ENCODE results near the gene RAP1GAP2. TPM values are rescaled to one million over a fixed set of nuclear protein-coding genes. Genes with fewer than 3 reads are reported as not detected.

RAP1GAP2 gene
- total and polyA plus RNA-seq, 9 donors, result 1.2 to 3.5 (median 2.0) TPM

- no peak for DNase-seq
- Histone ChIP-seq H3K9me3 (replicated peaks; ENCODE audit: control insufficient read depth, low read depth, low read length) (peaks cover 2% of the 10 kb centered on the region), H3K36me3 (ENCODE audit: control insufficient read depth, insufficient read depth, low read length) (no peaks in the 10 kb centered on the region), H3K4me1 (ENCODE audit: control insufficient read depth, insufficient read depth, low read length) (peaks cover 22% of the 10 kb centered on the region), H3K27ac (ENCODE audit: low read length) (no peak overlapping the region), H3K4me3 (ENCODE audit: low read length) (no peak overlapping the region), H3K27me3 (ENCODE audit: control insufficient read depth, insufficient read depth, low read length) (peaks cover 2% of the 10 kb centered on the region)
- WGBS (ENCODE audit: insufficient coverage), result 19% methylated on average over 6 of the region's 13 CpGs
These were observed 109.0 kb downstream of the RAP1GAP2 start for GRCh38 chr17:2905269-2905668.

DNA sequence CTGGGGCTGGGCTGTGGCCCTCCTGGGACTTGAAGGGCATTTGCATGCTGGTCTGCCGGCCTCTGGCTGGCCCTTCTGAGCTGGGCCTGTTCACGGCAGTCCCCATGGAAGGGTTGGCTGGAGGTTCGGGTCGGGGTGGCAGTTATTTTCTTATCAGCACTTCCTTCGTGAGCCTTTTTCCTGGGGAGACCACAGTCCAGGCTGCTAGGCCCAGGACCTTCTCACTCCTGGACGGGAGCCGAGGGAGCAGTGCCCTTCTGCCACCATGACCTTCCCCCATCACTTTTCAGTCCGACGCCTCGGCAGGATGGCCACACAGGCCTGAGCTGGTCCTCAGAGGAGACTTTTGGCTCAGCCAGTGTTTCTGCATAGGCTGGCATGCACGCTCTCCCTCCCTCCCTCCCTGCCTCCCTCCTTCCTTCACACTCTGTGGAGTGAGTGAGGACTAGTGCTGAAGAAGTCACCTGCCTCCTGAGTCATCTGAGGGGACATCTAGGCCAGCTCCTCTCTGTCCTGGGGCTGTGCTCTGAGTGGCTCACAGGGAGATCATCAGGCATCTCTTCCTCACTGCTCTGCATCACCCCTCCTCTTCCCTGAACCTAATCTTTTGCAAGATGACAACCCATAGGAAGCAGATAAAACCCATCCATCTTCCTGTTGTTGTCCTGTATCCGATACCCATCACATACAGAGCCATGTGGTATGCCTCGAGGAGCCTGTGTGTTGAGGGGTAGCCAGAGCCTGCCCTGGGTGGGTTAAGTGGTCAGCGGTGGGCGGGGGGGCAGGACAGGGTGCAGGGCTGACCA is 109.7 kb downstream of the RAP1GAP2 start:
- no peak overlapping the region for H3K4me3 ChIP-seq (ENCODE audit: low read length)
- H3K9me3 ChIP-seq (replicated peaks; ENCODE audit: control insufficient read depth, low read depth, low read length), result peaks cover 2% of the 10 kb centered on the region
- peaks cover 2% of the 10 kb centered on the region for H3K27me3 ChIP-seq (ENCODE audit: control insufficient read depth, insufficient read depth, low read length)
- no peak overlapping the region for H3K27ac ChIP-seq (ENCODE audit: low read length)
- WGBS (ENCODE audit: insufficient coverage), result 72% methylated on average over 7 of the region's 15 CpGs
- DNase-seq, result no peak
- H3K36me3 ChIP-seq (ENCODE audit: control insufficient read depth, insufficient read depth, low read length), result no peaks in the 10 kb centered on the region
- H3K4me1 ChIP-seq (ENCODE audit: control insufficient read depth, insufficient read depth, low read length), result peaks cover 22% of the 10 kb centered on the region

DNA sequence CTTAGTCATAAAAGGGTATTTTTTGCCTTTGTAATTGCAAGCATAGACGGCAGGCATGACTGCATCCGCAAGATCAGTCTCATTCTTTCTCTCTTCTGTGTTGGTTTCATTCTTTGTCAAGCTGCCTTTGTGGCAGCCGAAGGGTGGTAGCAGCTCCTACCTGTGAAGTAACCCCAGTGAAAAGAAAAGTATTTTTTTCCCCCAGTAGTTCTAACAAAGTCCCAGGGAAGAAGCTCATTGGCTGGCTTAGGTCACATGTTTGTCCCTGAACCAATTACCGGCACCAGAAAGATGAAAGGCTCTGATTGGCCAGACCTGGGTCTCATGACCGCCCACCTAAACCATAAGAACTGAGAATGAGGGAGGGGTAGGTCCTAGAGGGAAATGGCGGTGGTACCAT is 110.7 kb downstream of the RAP1GAP2 start:
- Histone ChIP-seq H3K4me1 (ENCODE audit: control insufficient read depth, insufficient read depth, low read length) (peaks cover 25% of the 10 kb centered on the region), H3K9me3 (replicated peaks; ENCODE audit: control insufficient read depth, low read depth, low read length) (peaks cover under 1% of the 10 kb centered on the region), H3K4me3 (ENCODE audit: low read length) (no peak overlapping the region), H3K27ac (ENCODE audit: low read length) (no peak overlapping the region), H3K36me3 (ENCODE audit: control insufficient read depth, insufficient read depth, low read length) (no peaks in the 10 kb centered on the region), H3K27me3 (ENCODE audit: control insufficient read depth, insufficient read depth, low read length) (peaks cover 2% of the 10 kb centered on the region)
- no peak for DNase-seq
- WGBS (ENCODE audit: insufficient coverage), result 90% methylated on average over 3 of the region's 6 CpGs

DNA sequence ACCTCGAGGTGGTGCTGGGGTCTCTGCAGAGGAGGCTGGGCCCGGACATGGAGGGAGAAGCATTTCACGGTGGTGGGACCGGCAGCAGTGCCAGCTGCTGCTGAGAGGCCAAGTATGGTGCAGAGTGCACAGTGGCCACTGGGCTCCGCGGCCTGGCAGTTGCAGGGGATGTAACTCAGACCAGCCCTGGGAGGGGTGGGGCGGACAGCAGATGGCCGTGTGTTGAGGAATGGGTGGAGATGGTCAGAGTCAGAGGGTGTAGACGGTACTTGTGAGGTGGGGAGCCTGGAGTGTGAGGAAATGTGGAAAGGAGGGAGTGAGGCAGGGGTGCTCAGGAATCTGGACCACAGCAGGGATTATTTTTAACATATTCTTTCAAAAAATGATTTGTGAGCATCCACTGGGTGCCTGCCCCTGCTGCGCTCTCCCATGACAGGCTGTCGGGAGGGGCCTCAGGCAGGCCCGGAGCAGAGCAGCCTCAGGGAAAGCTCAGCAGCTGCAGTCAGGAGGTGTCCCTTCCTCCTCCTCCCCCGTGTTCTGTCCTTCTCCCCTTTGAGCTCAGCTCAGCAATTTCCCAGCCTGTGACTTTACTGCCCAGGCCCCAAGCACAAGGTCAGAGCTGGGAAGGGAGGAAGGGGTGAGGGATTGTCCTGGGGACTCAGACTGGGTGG is 113.1 kb downstream of the RAP1GAP2 start:
- 67% methylated on average over 9 of the region's 13 CpGs for WGBS (ENCODE audit: insufficient coverage)
- no peaks in the 10 kb centered on the region for H3K36me3 ChIP-seq (ENCODE audit: control insufficient read depth, insufficient read depth, low read length)
- no peak overlapping the region for H3K4me3 ChIP-seq (ENCODE audit: low read length)
- no peak overlapping the region for H3K27ac ChIP-seq (ENCODE audit: low read length)
- peaks cover 2% of the 10 kb centered on the region for H3K27me3 ChIP-seq (ENCODE audit: control insufficient read depth, insufficient read depth, low read length)
- DNase-seq, result no peak
- H3K4me1 ChIP-seq (ENCODE audit: control insufficient read depth, insufficient read depth, low read length), result peaks cover 16% of the 10 kb centered on the region
- no peaks in the 10 kb centered on the region for H3K9me3 ChIP-seq (replicated peaks; ENCODE audit: control insufficient read depth, low read depth, low read length)

DNA sequence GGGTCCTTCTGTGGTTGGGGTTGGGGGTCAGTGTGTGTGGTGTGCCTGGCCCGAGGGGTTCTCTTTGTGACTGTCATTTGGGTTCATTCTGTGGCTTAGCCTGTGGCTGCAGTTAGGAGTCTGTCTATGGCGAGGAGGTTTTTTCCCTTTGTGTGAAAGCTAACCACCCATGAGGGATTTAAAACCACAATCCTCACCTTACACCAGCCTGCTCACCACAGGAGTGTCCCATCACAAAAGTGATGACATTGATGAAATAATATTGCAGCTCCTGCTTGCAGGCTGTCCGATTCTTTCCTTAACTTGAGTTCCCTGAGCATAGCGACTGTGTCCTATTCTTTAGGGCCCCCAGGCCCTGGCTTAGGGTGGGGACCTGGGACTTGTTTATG is 113.6 kb downstream of the RAP1GAP2 start:
- H3K4me1 ChIP-seq (ENCODE audit: control insufficient read depth, insufficient read depth, low read length), result peaks cover 13% of the 10 kb centered on the region
- no peak overlapping the region for H3K4me3 ChIP-seq (ENCODE audit: low read length)
- peaks cover 2% of the 10 kb centered on the region for H3K27me3 ChIP-seq (ENCODE audit: control insufficient read depth, insufficient read depth, low read length)
- H3K9me3 ChIP-seq (replicated peaks; ENCODE audit: control insufficient read depth, low read depth, low read length), result no peaks in the 10 kb centered on the region
- no peak overlapping the region for H3K27ac ChIP-seq (ENCODE audit: low read length)
- 90% methylated on average over 2 of the region's 4 CpGs for WGBS (ENCODE audit: insufficient coverage)
- no peaks in the 10 kb centered on the region for H3K36me3 ChIP-seq (ENCODE audit: control insufficient read depth, insufficient read depth, low read length)
- DNase-seq, result no peak

DNA sequence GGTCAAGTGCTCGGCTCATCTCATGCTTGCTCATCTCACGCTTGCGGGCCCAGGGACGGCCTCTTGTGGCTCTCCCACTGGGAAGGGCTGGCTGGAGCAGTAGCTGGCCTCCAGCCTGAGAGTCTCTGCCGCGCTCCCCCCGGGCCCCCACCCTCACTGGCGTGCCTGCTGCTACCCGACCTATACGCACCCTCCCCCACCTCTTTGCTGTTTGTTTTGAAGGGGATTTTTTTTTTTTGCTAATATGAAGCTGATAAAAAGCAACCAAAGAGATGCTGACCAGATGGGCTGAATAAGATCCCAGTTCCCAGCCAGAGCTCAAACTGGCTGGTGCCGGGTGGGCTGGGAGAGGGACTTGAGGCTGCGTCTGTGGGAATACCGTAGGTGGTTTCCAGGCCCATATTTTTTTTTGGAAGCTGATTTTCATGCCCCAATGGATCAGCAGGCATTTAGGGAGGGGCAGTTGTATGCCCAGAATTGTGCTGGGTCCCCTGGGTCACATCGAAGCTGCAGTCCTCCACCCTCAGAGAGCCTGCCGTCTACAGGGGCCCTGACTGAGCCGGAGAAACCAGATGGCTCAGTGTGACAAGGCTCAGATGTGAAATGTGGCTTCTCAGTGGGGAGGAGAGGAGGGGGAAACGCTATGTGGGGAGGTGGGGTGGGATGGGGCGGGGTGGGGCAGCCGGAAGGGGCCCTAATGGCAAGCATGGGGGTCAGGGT is 115.0 kb downstream of the RAP1GAP2 start:
- Histone ChIP-seq H3K36me3 (ENCODE audit: control insufficient read depth, insufficient read depth, low read length) (no peaks in the 10 kb centered on the region), H3K27ac (ENCODE audit: low read length) (no peak overlapping the region), H3K4me3 (ENCODE audit: low read length) (no peak overlapping the region), H3K9me3 (replicated peaks; ENCODE audit: control insufficient read depth, low read depth, low read length) (no peaks in the 10 kb centered on the region), H3K4me1 (ENCODE audit: control insufficient read depth, insufficient read depth, low read length) (peaks cover 10% of the 10 kb centered on the region), H3K27me3 (ENCODE audit: control insufficient read depth, insufficient read depth, low read length) (peaks cover 2% of the 10 kb centered on the region)
- WGBS (ENCODE audit: insufficient coverage), result 38% methylated on average over 11 of the region's 19 CpGs
- no peak for DNase-seq

- DNase-seq, result no peak
- Histone ChIP-seq H3K27me3 (ENCODE audit: control insufficient read depth, insufficient read depth, low read length) (peaks cover 2% of the 10 kb centered on the region), H3K27ac (ENCODE audit: low read length) (no peak overlapping the region), H3K4me1 (ENCODE audit: control insufficient read depth, insufficient read depth, low read length) (peaks cover 10% of the 10 kb centered on the region), H3K36me3 (ENCODE audit: control insufficient read depth, insufficient read depth, low read length) (no peaks in the 10 kb centered on the region), H3K9me3 (replicated peaks; ENCODE audit: control insufficient read depth, low read depth, low read length) (no peaks in the 10 kb centered on the region), H3K4me3 (ENCODE audit: low read length) (no peak overlapping the region)
- 40% methylated on average over 6 of the region's 10 CpGs for WGBS (ENCODE audit: insufficient coverage)
These were observed 115.5 kb downstream of the RAP1GAP2 start for GRCh38 chr17:2911755-2912111.

- peaks cover 10% of the 10 kb centered on the region for H3K4me1 ChIP-seq (ENCODE audit: control insufficient read depth, insufficient read depth, low read length)
- no peaks in the 10 kb centered on the region for H3K36me3 ChIP-seq (ENCODE audit: control insufficient read depth, insufficient read depth, low read length)
- no peak overlapping the region for H3K4me3 ChIP-seq (ENCODE audit: low read length)
- H3K9me3 ChIP-seq (replicated peaks; ENCODE audit: control insufficient read depth, low read depth, low read length), result no peaks in the 10 kb centered on the region
- H3K27ac ChIP-seq (ENCODE audit: low read length), result no peak overlapping the region
- no peaks in the 10 kb centered on the region for H3K27me3 ChIP-seq (ENCODE audit: control insufficient read depth, insufficient read depth, low read length)
- DNase-seq, result no peak
These were observed 116.5 kb downstream of the RAP1GAP2 start for GRCh38 chr17:2912754-2913153.

- no peak for DNase-seq
- Histone ChIP-seq H3K4me3 (ENCODE audit: low read length) (no peak overlapping the region), H3K27me3 (ENCODE audit: control insufficient read depth, insufficient read depth, low read length) (no peaks in the 10 kb centered on the region), H3K27ac (ENCODE audit: low read length) (no peak overlapping the region), H3K4me1 (ENCODE audit: control insufficient read depth, insufficient read depth, low read length) (no peaks in the 10 kb centered on the region), H3K36me3 (ENCODE audit: control insufficient read depth, insufficient read depth, low read length) (no peaks in the 10 kb centered on the region), H3K9me3 (replicated peaks; ENCODE audit: control insufficient read depth, low read depth, low read length) (no peaks in the 10 kb centered on the region)
- 82% methylated on average over 8 of the region's 11 CpGs for WGBS (ENCODE audit: insufficient coverage)
These were observed 120.2 kb downstream of the RAP1GAP2 start for GRCh38 chr17:2916461-2916860.

- Histone ChIP-seq H3K4me1 (ENCODE audit: control insufficient read depth, insufficient read depth, low read length) (peaks cover 4% of the 10 kb centered on the region), H3K36me3 (ENCODE audit: control insufficient read depth, insufficient read depth, low read length) (no peaks in the 10 kb centered on the region), H3K9me3 (replicated peaks; ENCODE audit: control insufficient read depth, low read depth, low read length) (no peaks in the 10 kb centered on the region), H3K4me3 (ENCODE audit: low read length) (no peak overlapping the region), H3K27ac (ENCODE audit: low read length) (no peak overlapping the region), H3K27me3 (ENCODE audit: control insufficient read depth, insufficient read depth, low read length) (peaks cover 2% of the 10 kb centered on the region)
- no peak for DNase-seq
- 37% methylated on average over 18 of the region's 18 CpGs for WGBS (ENCODE audit: insufficient coverage)
These were observed 125.2 kb downstream of the RAP1GAP2 start for GRCh38 chr17:2921443-2921842.

Data from muscle of leg (tissue), 11 donors.